ENCODE results near the gene GFOD2. TPM values are rescaled to one million over a fixed set of nuclear protein-coding genes. Genes with fewer than 3 reads are reported as not detected.

GFOD2 gene
- total and polyA plus RNA-seq, 7 donors = 8.0 to 17.3 (median 11.3) TPM

DNA sequence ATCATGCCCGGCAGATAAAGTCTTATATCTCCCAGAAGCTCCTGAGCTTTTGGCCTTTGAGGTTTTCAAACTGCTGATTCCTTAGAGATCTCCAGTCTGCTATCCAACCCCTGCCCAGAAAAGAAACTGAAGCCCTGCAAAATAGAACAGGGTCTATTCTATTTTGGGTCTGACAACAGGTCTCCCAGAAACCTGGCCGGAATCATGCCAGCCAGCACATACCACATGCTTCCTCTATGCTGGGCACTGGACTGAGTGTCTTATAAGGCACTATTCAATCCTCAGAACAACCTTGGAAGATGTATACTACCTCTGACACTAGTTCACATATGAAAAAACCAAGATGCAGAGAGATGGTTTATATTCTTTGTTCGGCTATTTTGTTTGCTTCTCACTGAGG is 21.3 kb upstream of the GFOD2 start:
- DNase-seq (no peak), ATAC-seq (peak in 1 of 4 donors; percentile 3)
- peak overlapping the region; percentile 6 for H3K27ac ChIP-seq
- H3K4me3 ChIP-seq = no peak overlapping the region
- TF ChIP-seq, protein P1, sequence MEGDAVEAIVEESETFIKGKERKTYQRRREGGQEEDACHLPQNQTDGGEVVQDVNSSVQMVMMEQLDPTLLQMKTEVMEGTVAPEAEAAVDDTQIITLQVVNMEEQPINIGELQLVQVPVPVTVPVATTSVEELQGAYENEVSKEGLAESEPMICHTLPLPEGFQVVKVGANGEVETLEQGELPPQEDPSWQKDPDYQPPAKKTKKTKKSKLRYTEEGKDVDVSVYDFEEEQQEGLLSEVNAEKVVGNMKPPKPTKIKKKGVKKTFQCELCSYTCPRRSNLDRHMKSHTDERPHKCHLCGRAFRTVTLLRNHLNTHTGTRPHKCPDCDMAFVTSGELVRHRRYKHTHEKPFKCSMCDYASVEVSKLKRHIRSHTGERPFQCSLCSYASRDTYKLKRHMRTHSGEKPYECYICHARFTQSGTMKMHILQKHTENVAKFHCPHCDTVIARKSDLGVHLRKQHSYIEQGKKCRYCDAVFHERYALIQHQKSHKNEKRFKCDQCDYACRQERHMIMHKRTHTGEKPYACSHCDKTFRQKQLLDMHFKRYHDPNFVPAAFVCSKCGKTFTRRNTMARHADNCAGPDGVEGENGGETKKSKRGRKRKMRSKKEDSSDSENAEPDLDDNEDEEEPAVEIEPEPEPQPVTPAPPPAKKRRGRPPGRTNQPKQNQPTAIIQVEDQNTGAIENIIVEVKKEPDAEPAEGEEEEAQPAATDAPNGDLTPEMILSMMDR (IDR thresholded peaks at IDR 0.05) = no peak
- intact Hi-C loops (cut with DNase I) = no loop called here
- H3K36me3 ChIP-seq (ENCODE audit: insufficient read depth in 1 of 2, low read depth in 1 of 2) = peaks cover 6 to 38% of the 10 kb centered on the region in 2 donors
- 67 to 94% (median 74%) methylated on average over 3 of the region's 3 CpGs for WGBS, 3 donors
- no peaks in the 10 kb centered on the region for H3K27me3 ChIP-seq (ENCODE audit: insufficient read depth in 3 of 3, low read length in 2 of 3)
- H3K9me3 ChIP-seq = no peaks in the 10 kb centered on the region
- H3K4me1 ChIP-seq = peaks cover 2% of the 10 kb centered on the region

GRCh38 chr16:67736858-67737257 is 17.7 kb upstream of the GFOD2 start:
- no peak for ATAC-seq
- Histone ChIP-seq H3K4me3 (no peak overlapping the region), H3K4me1 (peaks cover 2% of the 10 kb centered on the region), H3K27ac (no peak overlapping the region), H3K36me3 (ENCODE audit: insufficient read depth in 1 of 2, low read depth in 1 of 2) (peaks cover 6 to 29% of the 10 kb centered on the region in 2 donors), H3K9me3 (no peaks in the 10 kb centered on the region), H3K27me3 (ENCODE audit: insufficient read depth in 3 of 3, low read length in 2 of 3) (no peaks in the 10 kb centered on the region)
- TF ChIP-seq, protein P1 (IDR thresholded peaks at IDR 0.05) = no peak
- DNase-seq = no peak
- WGBS, 3 donors = 80 to 98% (median 87%) methylated on average over 2 to 4 of the region's 4 CpGs
- intact Hi-C loops (cut with DNase I) = no loop called here

DNA sequence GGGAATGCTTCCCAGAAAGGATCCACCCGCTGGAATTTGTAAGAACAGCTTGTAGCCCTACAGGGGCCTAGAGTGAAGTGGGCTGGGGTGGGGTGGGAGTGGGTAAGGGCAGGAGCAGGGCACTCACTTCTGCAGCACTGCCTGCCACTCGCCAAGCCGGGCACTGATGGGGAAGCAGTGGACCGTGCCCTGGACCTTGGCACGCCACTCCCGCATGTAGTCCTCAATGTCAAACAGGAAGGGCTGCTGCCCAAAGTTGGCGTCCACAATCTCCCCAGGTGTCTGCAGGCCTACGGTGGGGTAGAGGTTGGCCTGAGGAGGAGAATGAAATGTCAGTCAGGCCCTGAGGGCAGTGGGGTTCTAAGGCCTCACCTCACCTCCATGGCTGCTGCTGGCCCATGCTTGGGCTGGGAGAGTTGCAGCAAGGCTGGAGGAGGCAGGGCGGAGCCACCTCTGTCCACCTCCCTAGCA is 15.7 kb upstream of the GFOD2 start:
- intact Hi-C loops (cut with DNase I) = loop anchor here in 1 of 2 donors (5.0 kb wide), 1 partner anchor 43 kb away; no protein-coding TSS in a partner anchor

DNA sequence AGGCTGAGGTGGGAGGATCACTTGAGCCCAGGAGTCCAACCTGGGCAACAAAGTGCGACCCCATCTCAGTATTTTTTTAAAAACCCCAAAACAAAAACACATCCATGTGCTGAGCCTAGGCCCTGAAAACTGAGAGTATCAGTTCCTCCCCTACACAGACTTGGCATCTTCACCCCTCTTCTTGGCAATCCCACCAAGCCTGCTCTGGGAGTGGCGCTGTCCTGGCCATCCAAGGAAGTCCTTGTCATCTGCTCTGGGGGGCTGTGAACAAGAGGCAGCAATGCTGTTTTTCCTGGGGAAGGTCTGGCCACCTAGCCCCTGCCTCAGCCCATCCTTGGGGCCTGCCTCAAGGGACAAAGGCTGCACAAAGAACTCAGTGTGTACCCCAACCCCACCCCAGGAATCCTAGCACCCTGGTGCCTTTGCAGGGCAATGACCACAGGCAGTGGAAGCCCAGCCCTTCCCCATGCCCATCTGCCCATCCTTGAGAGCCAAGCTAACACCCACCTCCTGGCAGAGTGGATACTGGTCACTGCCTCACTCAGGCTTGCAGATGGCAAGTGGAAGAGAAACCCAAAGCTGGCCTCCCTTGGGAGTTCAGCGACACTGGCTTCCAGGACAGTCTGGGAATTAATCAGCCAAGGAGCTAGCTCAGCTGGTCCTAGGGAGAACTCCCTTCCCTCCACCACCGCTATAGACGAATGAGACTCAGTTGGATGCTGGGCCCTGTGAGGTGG is 14.8 kb upstream of the GFOD2 start:
- H3K36me3 ChIP-seq (ENCODE audit: insufficient read depth in 1 of 2, low read depth in 1 of 2) = peaks cover 0 to 48% of the 10 kb centered on the region in 2 donors
- no peak overlapping the region for H3K27ac ChIP-seq
- whole genome bisulfite sequencing, 3 donors = 55 to 81% (median 62%) methylated on average over 5 of the region's 5 CpGs
- ATAC-seq = peak in 1 of 4 donors; percentile 23
- no peak for DNase-seq
- H3K4me3 ChIP-seq = no peak overlapping the region
- H3K9me3 ChIP-seq = no peaks in the 10 kb centered on the region
- no peaks in the 10 kb centered on the region for H3K27me3 ChIP-seq (ENCODE audit: insufficient read depth in 3 of 3, low read length in 2 of 3)
- intact Hi-C loops (cut with DNase I) = loop anchor here in 1 of 2 donors (5.0 kb wide), 1 partner anchor 43 kb away; no protein-coding TSS in a partner anchor
- TF ChIP-seq, protein P1 (IDR thresholded peaks at IDR 0.05) = no peak
- no peaks in the 10 kb centered on the region for H3K4me1 ChIP-seq

More for the DNA sequence above, 15.7 kb upstream of the GFOD2 start:
- Histone ChIP-seq H3K4me3 (no peak overlapping the region), H3K9me3 (no peaks in the 10 kb centered on the region), H3K4me1 (peaks cover 2% of the 10 kb centered on the region), H3K27me3 (ENCODE audit: insufficient read depth in 3 of 3, low read length in 2 of 3) (no peaks in the 10 kb centered on the region), H3K36me3 (ENCODE audit: insufficient read depth in 1 of 2, low read depth in 1 of 2) (peaks cover 0 to 39% of the 10 kb centered on the region in 2 donors), H3K27ac (no peak overlapping the region)
- 68 to 80% (median 79%) methylated on average over 9 of the region's 9 CpGs for WGBS, 3 donors
- TF ChIP-seq, protein P1 (IDR thresholded peaks at IDR 0.05) = no peak
- ATAC-seq = no peak
- no peak for DNase-seq

All from psoas muscle (tissue), 8 donors.